ENCODE data around the gene NUP93. TPM values are rescaled to one million over a fixed set of nuclear protein-coding genes. Genes with fewer than 3 reads are reported as not detected.

The NUP93 gene
- total and polyA plus RNA-seq, 4 experiments from 2014 or later, result 48.0 to 73.2 (median 59.8) TPM

DNA sequence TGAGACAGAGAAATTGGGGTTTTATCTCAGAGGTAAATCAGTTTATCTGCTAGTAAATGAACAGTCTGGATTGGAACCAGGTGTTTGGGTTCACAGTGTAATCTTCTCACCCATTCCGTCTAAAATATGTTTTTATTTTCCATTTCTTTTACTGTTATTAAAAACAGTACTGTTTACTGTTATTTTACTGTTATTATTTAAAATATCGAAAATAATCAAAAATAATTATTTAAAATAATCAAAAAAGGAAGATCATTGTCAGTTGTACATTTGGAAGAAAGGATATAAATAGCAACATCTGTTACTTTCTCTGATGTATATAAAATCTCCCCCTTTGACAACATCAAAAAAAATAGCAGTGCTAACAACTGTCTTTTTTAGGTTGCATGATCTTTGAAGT lies 11.5 kb downstream of the NUP93 start:
- H3K4me3 Mint-ChIP-seq, result no peak overlapping the region
- intact Hi-C loops (cut with micrococcal nuclease), result no loop called here
- H3K9me3 ChIP-seq (ENCODE audit: control insufficient read depth in 1 of 2, low read length in 2 of 2), result no peaks in the 10 kb centered on the region
- peaks cover 7 to 19% (median 15%) of the 10 kb centered on the region in 4 donors for H3K4me1 Mint-ChIP-seq
- CTCF ChIA-PET (ENCODE audit: partially characterized antibody), result no interaction called here
- no peaks in the 10 kb centered on the region for H3K36me3 ChIP-seq (ENCODE audit: insufficient read depth, low read length)
- no peak overlapping the region for H3K27ac ChIP-seq (ENCODE audit: low read depth, low read length)
- no peaks in the 10 kb centered on the region for H3K27me3 ChIP-seq (ENCODE audit: insufficient read depth, low read length)
- DNase-seq, result no peak
- peaks cover 4% of the 10 kb centered on the region in 2 donors for H3K36me3 Mint-ChIP-seq
- no peak overlapping the region for H3K27ac Mint-ChIP-seq
- POLR2A ChIA-PET (ENCODE audit: partially characterized antibody), result no interaction called here
- no peaks in the 10 kb centered on the region for H3K4me1 ChIP-seq (ENCODE audit: insufficient read depth, low read length)
- H3K4me3 ChIP-seq (ENCODE audit: low read length in 2 of 2), result no peak overlapping the region
- H3K9me3 Mint-ChIP-seq, result no peaks in the 10 kb centered on the region
- no peaks in the 10 kb centered on the region for H3K27me3 Mint-ChIP-seq

GRCh38 chr16:56742030-56742984 lies 12.4 kb downstream of the NUP93 start:
- H3K27me3 ChIP-seq (ENCODE audit: insufficient read depth, low read length), result no peaks in the 10 kb centered on the region
- no peak overlapping the region for H3K4me3 Mint-ChIP-seq
- DNase-seq, result no peak
- H3K9me3 ChIP-seq (ENCODE audit: control insufficient read depth in 1 of 2, low read length in 2 of 2), result no peaks in the 10 kb centered on the region
- H3K36me3 ChIP-seq (ENCODE audit: insufficient read depth, low read length), result no peaks in the 10 kb centered on the region
- no peaks in the 10 kb centered on the region for H3K4me1 ChIP-seq (ENCODE audit: insufficient read depth, low read length)
- CTCF ChIA-PET (ENCODE audit: partially characterized antibody), result no interaction called here
- POLR2A ChIA-PET (ENCODE audit: partially characterized antibody), result no interaction called here
- no peak overlapping the region for H3K4me3 ChIP-seq (ENCODE audit: low read length in 2 of 2)
- peaks cover 5% of the 10 kb centered on the region in 2 donors for H3K36me3 Mint-ChIP-seq
- no peak overlapping the region for H3K27ac ChIP-seq (ENCODE audit: low read depth, low read length)
- peaks cover 9 to 19% (median 14%) of the 10 kb centered on the region in 4 donors for H3K4me1 Mint-ChIP-seq
- intact Hi-C loops (cut with micrococcal nuclease), result no loop called here
- H3K27me3 Mint-ChIP-seq, result no peaks in the 10 kb centered on the region
- no peaks in the 10 kb centered on the region for H3K9me3 Mint-ChIP-seq
- no peak overlapping the region for H3K27ac Mint-ChIP-seq

DNA sequence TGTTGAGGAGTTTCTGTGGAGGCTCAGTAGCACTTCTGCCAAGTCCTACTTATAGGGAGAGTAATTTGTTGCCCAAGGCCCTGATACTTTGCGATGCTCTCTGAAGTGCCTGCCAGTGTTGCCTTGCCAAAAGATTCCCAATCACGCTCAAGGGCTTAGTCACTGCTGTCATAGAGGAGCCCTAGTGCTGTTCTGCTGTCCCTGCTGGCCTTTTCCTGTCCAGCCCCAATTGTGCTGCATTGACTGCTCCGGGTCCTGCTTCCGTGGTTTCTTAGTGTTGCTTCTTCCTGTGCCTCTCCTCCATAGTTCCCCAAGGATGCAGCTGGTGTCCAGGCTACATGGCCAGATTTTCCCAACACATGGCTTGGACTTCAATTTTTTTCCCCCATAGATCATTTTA lies 13.9 kb downstream of the NUP93 start:
- Mint-ChIP-seq H3K36me3 (peaks cover 13 to 18% of the 10 kb centered on the region in 2 donors), H3K4me3 (no peak overlapping the region), H3K9me3 (no peaks in the 10 kb centered on the region), H3K4me1 (peaks cover 9 to 16% (median 13%) of the 10 kb centered on the region in 4 donors), H3K27ac (peak overlapping the region in 1 of 7 donors; percentile 34), H3K27me3 (no peaks in the 10 kb centered on the region)
- ChIA-PET POLR2A (ENCODE audit: partially characterized antibody) (no interaction called here), CTCF (ENCODE audit: partially characterized antibody) (no interaction called here)
- Histone ChIP-seq H3K4me3 (ENCODE audit: low read length in 2 of 2) (no peak overlapping the region), H3K27ac (ENCODE audit: low read depth, low read length) (no peak overlapping the region), H3K27me3 (ENCODE audit: insufficient read depth, low read length) (no peaks in the 10 kb centered on the region), H3K36me3 (ENCODE audit: insufficient read depth, low read length) (no peaks in the 10 kb centered on the region), H3K9me3 (ENCODE audit: control insufficient read depth in 1 of 2, low read length in 2 of 2) (no peaks in the 10 kb centered on the region), H3K4me1 (ENCODE audit: insufficient read depth, low read length) (no peaks in the 10 kb centered on the region)
- no peak for DNase-seq
- intact Hi-C loops (cut with micrococcal nuclease), result no loop called here

GRCh38 chr16:56744996-56745640 lies 15.2 kb downstream of the NUP93 start:
- CTCF ChIA-PET (ENCODE audit: partially characterized antibody), result no interaction called here
- Mint-ChIP-seq H3K4me1 (peaks cover 14 to 16% (median 14%) of the 10 kb centered on the region in 4 donors), H3K27ac (peak overlapping the region in 3 of 7 donors; percentile 11 to 52 (median 33))

DNA sequence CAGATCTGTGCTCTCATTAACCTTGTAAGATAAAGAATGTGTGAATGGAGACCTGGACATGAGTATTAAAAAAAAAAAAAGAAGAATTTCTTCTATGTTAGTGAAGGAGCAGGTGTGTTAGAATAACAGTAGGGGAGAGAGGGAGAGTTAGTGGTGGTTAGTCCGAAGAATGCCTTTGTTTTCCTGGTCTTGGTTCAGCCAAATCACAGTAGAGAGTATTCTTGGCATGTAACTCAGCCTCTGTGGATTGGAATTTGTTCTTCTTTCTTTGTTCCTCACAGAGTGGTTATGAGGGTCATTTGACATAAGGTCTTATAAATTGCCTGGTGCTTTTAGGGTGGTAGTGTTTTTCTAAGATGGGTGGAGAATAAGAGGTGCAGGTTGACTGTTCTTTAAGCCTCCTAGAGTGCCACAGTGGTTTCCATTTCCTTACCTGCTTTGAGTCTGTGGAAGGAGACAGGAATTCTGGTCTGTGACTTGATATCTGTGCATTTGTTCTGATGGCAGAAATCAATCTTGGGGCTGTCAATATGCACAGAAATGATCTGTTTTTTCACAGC lies 17.6 kb downstream of the NUP93 start:
- intact Hi-C loops (cut with micrococcal nuclease), result no loop called here
- Mint-ChIP-seq H3K4me3 (no peak overlapping the region), H3K27me3 (no peaks in the 10 kb centered on the region), H3K36me3 (peaks cover 39 to 42% of the 10 kb centered on the region in 2 donors), H3K4me1 (peaks cover 14 to 16% (median 14%) of the 10 kb centered on the region in 4 donors), H3K9me3 (no peaks in the 10 kb centered on the region), H3K27ac (peak overlapping the region in 2 of 7 donors; percentile 26 to 47)
- DNase-seq, result no peak
- CTCF ChIA-PET (ENCODE audit: partially characterized antibody), result no interaction called here
- Histone ChIP-seq H3K27me3 (ENCODE audit: insufficient read depth, low read length) (no peaks in the 10 kb centered on the region), H3K4me3 (ENCODE audit: low read length in 2 of 2) (no peak overlapping the region), H3K9me3 (ENCODE audit: control insufficient read depth in 1 of 2, low read length in 2 of 2) (no peaks in the 10 kb centered on the region), H3K36me3 (ENCODE audit: insufficient read depth, low read length) (peaks cover 6% of the 10 kb centered on the region), H3K27ac (ENCODE audit: low read depth, low read length) (no peak overlapping the region), H3K4me1 (ENCODE audit: insufficient read depth, low read length) (no peaks in the 10 kb centered on the region)
- POLR2A ChIA-PET (ENCODE audit: partially characterized antibody), result no interaction called here

More at GRCh38 chr16:56744996-56745640, 15.2 kb downstream of the NUP93 start:
- H3K4me1 ChIP-seq (ENCODE audit: insufficient read depth, low read length), result no peaks in the 10 kb centered on the region
- peaks cover 6% of the 10 kb centered on the region for H3K36me3 ChIP-seq (ENCODE audit: insufficient read depth, low read length)
- no peak overlapping the region for H3K4me3 ChIP-seq (ENCODE audit: low read length in 2 of 2)
- Mint-ChIP-seq H3K36me3 (peaks cover 24 to 25% of the 10 kb centered on the region in 2 donors), H3K27me3 (no peaks in the 10 kb centered on the region), H3K9me3 (no peaks in the 10 kb centered on the region), H3K4me3 (no peak overlapping the region)
- DNase-seq, result no peak
- H3K27ac ChIP-seq (ENCODE audit: low read depth, low read length), result no peak overlapping the region
- intact Hi-C loops (cut with micrococcal nuclease), result no loop called here
- POLR2A ChIA-PET (ENCODE audit: partially characterized antibody), result no interaction called here
- no peaks in the 10 kb centered on the region for H3K9me3 ChIP-seq (ENCODE audit: control insufficient read depth in 1 of 2, low read length in 2 of 2)
- H3K27me3 ChIP-seq (ENCODE audit: insufficient read depth, low read length), result no peaks in the 10 kb centered on the region

GRCh38 chr16:56748191-56748590 lies 18.3 kb downstream of the NUP93 start:
- H3K36me3 Mint-ChIP-seq, result peaks cover 42 to 48% of the 10 kb centered on the region in 2 donors
- H3K9me3 Mint-ChIP-seq, result no peaks in the 10 kb centered on the region
- Histone ChIP-seq H3K27ac (ENCODE audit: low read depth, low read length) (no peak overlapping the region), H3K4me1 (ENCODE audit: insufficient read depth, low read length) (no peaks in the 10 kb centered on the region), H3K36me3 (ENCODE audit: insufficient read depth, low read length) (peaks cover 6% of the 10 kb centered on the region), H3K4me3 (ENCODE audit: low read length in 2 of 2) (no peak overlapping the region), H3K9me3 (ENCODE audit: control insufficient read depth in 1 of 2, low read length in 2 of 2) (no peaks in the 10 kb centered on the region), H3K27me3 (ENCODE audit: insufficient read depth, low read length) (no peaks in the 10 kb centered on the region)
- peak overlapping the region in 1 of 7 donors; percentile 55 for H3K27ac Mint-ChIP-seq
- no peaks in the 10 kb centered on the region for H3K27me3 Mint-ChIP-seq
- no peak for DNase-seq
- POLR2A ChIA-PET (ENCODE audit: partially characterized antibody), result no interaction called here
- CTCF ChIA-PET (ENCODE audit: partially characterized antibody), result no interaction called here
- peaks cover 14 to 16% (median 14%) of the 10 kb centered on the region in 4 donors for H3K4me1 Mint-ChIP-seq
- H3K4me3 Mint-ChIP-seq, result no peak overlapping the region
- intact Hi-C loops (cut with micrococcal nuclease), result no loop called here

DNA sequence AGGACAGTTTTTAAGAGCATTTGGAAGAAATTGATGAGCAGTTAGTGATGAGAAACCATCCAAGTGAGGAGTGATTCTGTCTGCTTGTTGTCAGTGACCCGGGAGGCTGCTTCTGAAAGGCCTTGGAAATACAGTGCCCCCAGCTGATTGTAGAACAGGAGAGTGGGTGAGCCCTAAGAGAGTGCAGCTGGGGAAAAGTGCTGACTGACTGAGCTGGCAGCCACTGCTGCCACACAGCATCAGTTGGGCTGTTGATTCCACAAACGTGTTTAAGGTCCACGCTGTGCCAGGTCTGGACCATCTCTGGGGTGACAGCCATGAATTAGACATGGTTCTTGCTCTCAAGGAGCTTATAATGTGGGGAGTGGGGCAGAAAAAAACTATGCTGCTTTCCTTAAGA lies 18.9 kb downstream of the NUP93 start:
- peaks cover 0 to 4% (median 0%) of the 10 kb centered on the region in 8 donors for H3K9me3 Mint-ChIP-seq
- Histone ChIP-seq H3K27ac (ENCODE audit: low read depth, low read length) (no peak overlapping the region), H3K9me3 (ENCODE audit: control insufficient read depth in 1 of 2, low read length in 2 of 2) (no peaks in the 10 kb centered on the region), H3K4me3 (ENCODE audit: low read length in 2 of 2) (no peak overlapping the region), H3K27me3 (ENCODE audit: insufficient read depth, low read length) (no peaks in the 10 kb centered on the region), H3K4me1 (ENCODE audit: insufficient read depth, low read length) (no peaks in the 10 kb centered on the region), H3K36me3 (ENCODE audit: insufficient read depth, low read length) (peaks cover 6% of the 10 kb centered on the region)
- DNase-seq, result no peak
- no peak overlapping the region for H3K4me3 Mint-ChIP-seq
- H3K27ac Mint-ChIP-seq, result peak overlapping the region in 3 of 7 donors; percentile 23 to 58 (median 32)
- ChIA-PET CTCF (ENCODE audit: partially characterized antibody) (no interaction called here), POLR2A (ENCODE audit: partially characterized antibody) (no interaction called here)
- H3K36me3 Mint-ChIP-seq, result peaks cover 48 to 54% of the 10 kb centered on the region in 2 donors
- peaks cover 14% of the 10 kb centered on the region in 4 donors for H3K4me1 Mint-ChIP-seq
- no peaks in the 10 kb centered on the region for H3K27me3 Mint-ChIP-seq
- intact Hi-C loops (cut with micrococcal nuclease), result no loop called here
